Measurements from ENCODE around the gene MCM9.

Gene MCM9

GRCh38 chr6:118788702-118789101 lies 146.3 kb downstream of the MCM9 start:
- FAIRE-seq (no peak), DNase-seq (ENCODE audit: insufficient read length, low spot score) (no peak)
- TF ChIP-seq CTCF (IDR thresholded peaks at IDR 0.05; ENCODE audit: insufficient read depth, missing control alignments): no peak

- DNase-seq (ENCODE audit: insufficient read length, low spot score) (no peak), FAIRE-seq (no peak)
- no peak for TF ChIP-seq CTCF (IDR thresholded peaks at IDR 0.05; ENCODE audit: insufficient read depth, missing control alignments)
Measured at GRCh38 chr6:118787724-118788423, 147.1 kb downstream of the MCM9 start.

- TF ChIP-seq CTCF (IDR thresholded peaks at IDR 0.05; ENCODE audit: insufficient read depth, missing control alignments): no peak
- FAIRE-seq: no peak
Measured at GRCh38 chr6:118786596-118787453, 148.1 kb downstream of the MCM9 start.

GRCh38 chr6:118785601-118786000 lies 149.4 kb downstream of the MCM9 start:
- no peak for DNase-seq (ENCODE audit: insufficient read length, low spot score)
- no peak for FAIRE-seq
- no peak for TF ChIP-seq CTCF (IDR thresholded peaks at IDR 0.05; ENCODE audit: insufficient read depth, missing control alignments)

More at GRCh38 chr6:118786596-118787453, 148.1 kb downstream of the MCM9 start:
- no peak for DNase-seq (ENCODE audit: insufficient read length, low spot score)

GRCh38 chr6:118784641-118785164 lies 150.3 kb downstream of the MCM9 start:
- FAIRE-seq (no peak), DNase-seq (ENCODE audit: insufficient read length, low spot score) (no peak)
- TF ChIP-seq CTCF (IDR thresholded peaks at IDR 0.05; ENCODE audit: insufficient read depth, missing control alignments): no peak

GRCh38 chr6:118783931-118784550 lies 150.9 kb downstream of the MCM9 start:
- no peak for DNase-seq (ENCODE audit: insufficient read length, low spot score)
- no peak for TF ChIP-seq CTCF (IDR thresholded peaks at IDR 0.05; ENCODE audit: insufficient read depth, missing control alignments)
- no peak for FAIRE-seq

Measured in D721Med (cell line).